CD14-positive monocyte (primary cell): ENCODE data around the gene VTN. TPM values are rescaled to one million over a fixed set of nuclear protein-coding genes. Genes with fewer than 3 reads are reported as not detected.
A peak's percentile ranks its signal among the peaks of the same experiment; 100 is the strongest.

ENCODE experiments used
- DNase-seq, 3 donors: peaks; one replicate each; pipeline ENCODE4 v3.0.0-alpha.2; 2011 to 2022
- H2AFZ ChIP-seq: 2 replicates; pipeline ENCODE4 v1.6.0; 2012; ENCODE audit warnings: mild to moderate bottlenecking, low read depth, low read length, inconsistent platforms; ENCODE audit not compliant: insufficient read depth, poor library complexity, severe bottlenecking
- H3K27ac ChIP-seq, 2 donors: 1 replicate in 1 of 2; 2 replicates in 1 of 2; pipeline ENCODE4 v1.5.1; 2012 to 2013; ENCODE audit warnings: low read length in 2 of 2, control low read depth in 1 of 2, inconsistent platforms in 1 of 2, low read depth in 1 of 2, mild to moderate bottlenecking in 1 of 2
- H3K27me3 ChIP-seq, 2 donors: one replicate each; pipeline versions ENCODE4 v1.6.0 to v1.6.1; 2011 to 2013; ENCODE audit warnings: low read length in 2 of 2; ENCODE audit not compliant: control insufficient read depth in 2 of 2, insufficient read depth in 2 of 2
- H3K36me3 ChIP-seq, 2 donors: replicated peaks in 1 of 2; 1 replicate in 1 of 2; 2 replicates in 1 of 2; pipeline versions ENCODE4 v1.5.1 to v1.6.1; 2012 to 2013; ENCODE audit warnings: low read length in 2 of 2, control low read depth in 1 of 2, inconsistent platforms in 1 of 2, mild to moderate bottlenecking in 1 of 2; ENCODE audit not compliant: insufficient read depth in 2 of 2, control insufficient read depth in 1 of 2
- H3K4me1 ChIP-seq, 2 donors: 1 replicate in 1 of 2; 2 replicates in 1 of 2; pipeline versions ENCODE4 v1.5.1 to v1.6.1; 2012 to 2013; ENCODE audit warnings: low read length in 2 of 2, control low read depth in 1 of 2, inconsistent platforms in 1 of 2, mild to moderate bottlenecking in 1 of 2, moderate library complexity in 1 of 2; ENCODE audit not compliant: insufficient read depth in 2 of 2, control insufficient read depth in 1 of 2
- H3K4me2 ChIP-seq: replicated peaks from 2 replicates; pipeline ENCODE3; 2012; ENCODE audit warnings: low read length, moderate library complexity, mild to moderate bottlenecking; ENCODE audit not compliant: poor library complexity, severe bottlenecking; ENCODE audit errors: extremely low read depth
- H3K4me3 ChIP-seq, 3 experiments: fragments of 200-600 bp in 1 of 3; sonication (generic) in 1 of 3; replicated peaks in 1 of 3; 1 replicate in 2 of 3; 2 replicates in 1 of 3; pipeline ENCODE4 v1.5.1; 2011 to 2013; ENCODE audit warnings: low read length in 3 of 3, mild to moderate bottlenecking in 3 of 3, control low read depth in 2 of 3, low read depth in 2 of 3, inconsistent platforms in 1 of 3, moderate library complexity in 1 of 3
- H3K79me2 ChIP-seq: 2 replicates; pipeline ENCODE4 v1.6.0; 2012; ENCODE audit warnings: mild to moderate bottlenecking, control low read depth, inconsistent platforms, low read length, moderate library complexity; ENCODE audit not compliant: insufficient read depth
- H3K9ac ChIP-seq: 2 replicates; pipeline ENCODE4 v1.6.0; 2017; ENCODE audit warnings: low read length, mild to moderate bottlenecking; ENCODE audit not compliant: insufficient read depth, poor library complexity, severe bottlenecking
- H3K9me3 ChIP-seq, 2 donors: replicated peaks in 1 of 2; 1 replicate in 1 of 2; 2 replicates in 1 of 2; pipeline versions ENCODE4 v1.5.1 to v1.6.1; 2012 to 2013; ENCODE audit warnings: low read length in 2 of 2, control low read depth in 1 of 2; ENCODE audit not compliant: control insufficient read depth in 1 of 2, insufficient read depth in 1 of 2
- H4K20me1 ChIP-seq: 2 replicates; pipeline ENCODE4 v1.6.0; 2012; ENCODE audit warnings: mild to moderate bottlenecking, low read length, control low read depth, moderate library complexity; ENCODE audit not compliant: insufficient read depth
- H3K27ac Mint-ChIP-seq, 7 donors: one replicate each; pipeline ENCODE4 v1.8.0; 2020; ENCODE audit warnings: mild to moderate bottlenecking in 7 of 7, mixed read lengths in 7 of 7, moderate library complexity in 6 of 7, inconsistent platforms in 2 of 7
- H3K27me3 Mint-ChIP-seq, 3 donors: one replicate each; pipeline ENCODE4 v1.8.0; 2021 to 2022; ENCODE audit warnings: low read depth in 3 of 3, mild to moderate bottlenecking in 3 of 3, mixed read lengths in 3 of 3, moderate library complexity in 3 of 3, inconsistent platforms in 1 of 3
- H3K36me3 Mint-ChIP-seq, 2 donors: one replicate each; pipeline ENCODE4 v1.8.0; 2020; ENCODE audit warnings: mixed read lengths in 2 of 2, inconsistent platforms in 1 of 2, mild to moderate bottlenecking in 1 of 2
- H3K4me1 Mint-ChIP-seq: one replicate; pipeline ENCODE4 v1.8.0; 2020; ENCODE audit warnings: mild to moderate bottlenecking, mixed read lengths
- H3K4me3 Mint-ChIP-seq, 2 donors: one replicate each; pipeline ENCODE4 v1.8.0; 2020; ENCODE audit warnings: mild to moderate bottlenecking in 2 of 2, mixed read lengths in 2 of 2, moderate library complexity in 1 of 2
- H3K9me3 Mint-ChIP-seq, 7 donors: one replicate each; pipeline ENCODE4 v1.8.0; 2020 to 2022; ENCODE audit warnings: mixed read lengths in 7 of 7, mild to moderate bottlenecking in 6 of 7, moderate library complexity in 6 of 7, inconsistent platforms in 2 of 7
- WGBS: methylation state at CpG from one replicate; pipeline ENCODE4 v1.1.5; 2013; ENCODE audit warnings: missing lambda C conversion rate; ENCODE audit not compliant: insufficient coverage; 5-methylcytosine and 5-hydroxymethylcytosine counted together
- intact Hi-C, 2 donors: fragments of 100-400 bp; cut with micrococcal nuclease; formaldehyde crosslinking; loops; one replicate each; pipeline versions ENCODE4 v1.15.0 to v1.15.1; 2023
- polyA plus RNA-seq, 3 donors: library from polyadenylated mRNA; depleted of rRNA in 1 of 3; unstranded in 2 of 3; stranded (reverse) in 1 of 3; fragments of 300-500 nt in 2 of 3; fragments of >200 nt in 1 of 3; fragmentation: Illumina TruSeq in 2 of 3; gene quantifications; 1 replicate in 2 of 3; 2 replicates in 1 of 3; pipeline ENCODE4 v1.2.3, GENCODE V29; 2012 to 2021
- TF ChIP-seq, protein P1 (sequence below): fragments of 200-600 bp; IDR thresholded peaks from one replicate; pipeline ENCODE4 v1.8.0; 2022; ENCODE audit warnings: antibody characterized with exemption, mild to moderate bottlenecking

VTN gene
- polyA plus RNA-seq, 3 donors = not detected

DNA sequence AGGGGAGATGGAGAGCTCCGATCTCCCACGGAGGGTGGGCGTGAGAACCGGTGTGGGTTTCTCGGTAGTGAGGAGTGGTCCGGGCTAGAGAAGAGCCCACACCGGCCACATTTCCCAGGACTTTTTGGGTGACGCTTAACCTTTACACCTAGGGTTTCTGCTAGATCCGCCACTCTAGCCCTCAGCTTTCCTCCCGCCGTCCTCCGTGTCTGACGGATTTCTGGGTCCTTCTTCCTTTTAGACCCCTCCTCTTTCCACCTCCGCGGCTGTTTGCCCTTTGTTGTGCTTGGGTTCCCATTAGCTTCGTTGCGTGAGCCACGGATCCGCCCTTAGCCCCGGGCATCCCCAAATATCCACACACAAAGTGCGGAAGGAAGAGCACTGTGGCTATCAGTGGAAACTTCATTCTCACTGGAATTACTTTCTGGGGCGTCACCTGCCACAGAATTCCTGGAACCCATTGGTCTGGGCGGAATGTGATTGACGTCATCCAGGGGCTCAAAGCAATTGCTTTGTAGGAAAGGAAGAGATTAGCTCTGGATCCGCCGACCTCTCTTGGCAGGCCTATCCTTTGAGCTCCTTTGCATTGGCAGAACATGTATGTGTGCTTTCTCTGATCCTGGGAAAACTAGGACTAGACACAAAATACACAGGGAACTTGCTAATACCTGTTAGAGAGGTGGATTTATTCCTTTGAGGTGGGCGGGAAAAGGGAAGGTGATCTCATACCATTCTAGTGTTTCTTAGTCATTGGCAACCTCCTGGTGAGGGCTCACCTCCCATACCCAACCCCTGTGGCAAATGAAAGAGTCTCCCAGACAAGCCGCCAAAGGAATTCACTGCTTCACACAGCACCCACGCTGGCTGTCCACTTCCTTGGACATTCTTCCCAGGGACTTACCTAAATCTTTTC lies 33.9 kb downstream of the VTN start:
- H3K27me3 ChIP-seq = no peaks in the 10 kb centered on the region
- Mint-ChIP-seq H3K4me3 (peak overlapping the region; percentile 93 to 96), H3K36me3 (peaks cover 34 to 35% of the 10 kb centered on the region in 2 donors), H3K4me1 (peaks cover 40% of the 10 kb centered on the region), H3K27me3 (peaks cover 0 to 2% (median 1%) of the 10 kb centered on the region in 3 donors), H3K9me3 (no peaks in the 10 kb centered on the region), H3K27ac (peak overlapping the region; percentile 82 to 98 (median 94))
- TF ChIP-seq, protein P1, sequence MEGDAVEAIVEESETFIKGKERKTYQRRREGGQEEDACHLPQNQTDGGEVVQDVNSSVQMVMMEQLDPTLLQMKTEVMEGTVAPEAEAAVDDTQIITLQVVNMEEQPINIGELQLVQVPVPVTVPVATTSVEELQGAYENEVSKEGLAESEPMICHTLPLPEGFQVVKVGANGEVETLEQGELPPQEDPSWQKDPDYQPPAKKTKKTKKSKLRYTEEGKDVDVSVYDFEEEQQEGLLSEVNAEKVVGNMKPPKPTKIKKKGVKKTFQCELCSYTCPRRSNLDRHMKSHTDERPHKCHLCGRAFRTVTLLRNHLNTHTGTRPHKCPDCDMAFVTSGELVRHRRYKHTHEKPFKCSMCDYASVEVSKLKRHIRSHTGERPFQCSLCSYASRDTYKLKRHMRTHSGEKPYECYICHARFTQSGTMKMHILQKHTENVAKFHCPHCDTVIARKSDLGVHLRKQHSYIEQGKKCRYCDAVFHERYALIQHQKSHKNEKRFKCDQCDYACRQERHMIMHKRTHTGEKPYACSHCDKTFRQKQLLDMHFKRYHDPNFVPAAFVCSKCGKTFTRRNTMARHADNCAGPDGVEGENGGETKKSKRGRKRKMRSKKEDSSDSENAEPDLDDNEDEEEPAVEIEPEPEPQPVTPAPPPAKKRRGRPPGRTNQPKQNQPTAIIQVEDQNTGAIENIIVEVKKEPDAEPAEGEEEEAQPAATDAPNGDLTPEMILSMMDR = no peak
- H3K36me3 ChIP-seq = peaks cover 20 to 31% of the 10 kb centered on the region in 2 donors
- H3K9ac ChIP-seq = peak overlapping the region; percentile 83
- peaks cover 67% of the 10 kb centered on the region for H3K79me2 ChIP-seq
- intact Hi-C loops = loop anchor here (1.0 to 10.0 kb wide), 5 partner anchors 15 to 616 kb away; partner anchors contain the start of genes POLDIP2 (in 2 of the 2), ALDOC (in 1 of the 2), NLK (in 1 of the 2) and PHF12 (in 1 of the 2)
- H3K27ac ChIP-seq = peak overlapping the region; percentile 46 to 96
- peaks cover 13% of the 10 kb centered on the region for H4K20me1 ChIP-seq
- H3K9me3 ChIP-seq = no peaks in the 10 kb centered on the region
- DNase-seq = peak in 1 of 3 donors; percentile 68
- peak overlapping the region; percentile 62 to 93 (median 76) for H3K4me3 ChIP-seq
- peak overlapping the region; percentile 94 for H2AFZ ChIP-seq
- WGBS = 8% methylated on average over 21 of the region's 29 CpGs
- peaks cover 31 to 36% of the 10 kb centered on the region in 2 donors for H3K4me1 ChIP-seq
- peak overlapping the region; percentile 96 for H3K4me2 ChIP-seq

DNA sequence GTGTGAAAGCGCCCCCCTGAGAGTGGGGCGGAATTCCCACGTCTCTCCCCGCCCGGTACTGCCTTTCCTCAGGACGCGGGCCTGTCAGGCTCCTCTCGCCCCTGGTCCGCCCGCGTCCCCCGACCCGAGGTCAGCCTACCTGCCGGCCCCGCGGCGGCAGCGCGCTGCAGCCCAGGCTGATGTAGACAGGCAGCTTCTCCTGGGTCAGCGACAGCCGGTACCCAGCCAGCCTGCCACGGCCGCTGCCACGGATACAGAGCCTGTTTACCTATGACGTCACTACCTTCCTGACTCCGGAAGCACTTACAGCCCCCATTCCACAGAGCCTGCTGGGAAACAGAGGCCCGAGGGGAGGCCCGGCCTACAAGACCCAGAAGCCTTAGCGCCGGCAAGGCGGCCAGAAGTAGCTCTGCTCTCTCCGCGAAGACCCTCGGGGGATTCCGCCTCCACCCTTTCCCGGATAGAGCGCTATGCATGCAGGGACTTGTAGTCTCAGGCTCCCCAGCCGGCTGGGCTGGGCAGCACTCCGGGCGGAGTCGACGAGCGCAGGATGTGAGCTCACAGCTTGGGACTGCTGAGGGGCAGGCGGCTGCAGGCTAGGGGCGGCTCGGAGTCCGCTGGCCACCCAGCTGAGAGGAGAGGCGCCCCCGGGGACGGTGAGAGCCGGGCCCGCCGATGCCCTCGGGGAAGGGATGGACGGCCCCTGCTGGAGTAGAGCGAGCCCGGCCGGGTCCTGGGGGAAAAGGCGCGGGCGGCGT lies 34.7 kb downstream of the VTN start, which contains the start of the genes IFT20 and TNFAIP1:
Gene IFT20 (minus strand): TSS at position 272 of the 758 bp plus-strand sequence. CDS start 3,487 bp downstream, outside the sequence.
Gene TNFAIP1 (plus strand): TSS at position 561 of the 758 bp plus-strand sequence. CDS start 3,761 bp downstream, outside the sequence.
- Histone ChIP-seq H3K27ac (peak within 1 kb of the TSS; percentile 57 to 96), H3K4me1 (peaks cover 31 to 36% of the 10 kb centered on the region in 2 donors), H3K9me3 (no peaks in the 10 kb centered on the region), H3K9ac (peak within 1 kb of the TSS; percentile 83), H3K36me3 (peaks cover 20 to 31% of the 10 kb centered on the region in 2 donors), H3K4me2 (peak within 1 kb of the TSS; percentile 96), H2AFZ (peak within 1 kb of the TSS; percentile 94), H3K4me3 (peak within 1 kb of the TSS; percentile 62 to 93 (median 76)), H4K20me1 (peaks cover 13% of the 10 kb centered on the region), H3K79me2 (peaks cover 71% of the 10 kb centered on the region), H3K27me3 (no peaks in the 10 kb centered on the region)
- Mint-ChIP-seq H3K9me3 (no peaks in the 10 kb centered on the region), H3K27ac (peak within 1 kb of the TSS; percentile 92 to 98 (median 96)), H3K4me1 (peaks cover 40% of the 10 kb centered on the region), H3K36me3 (peaks cover 34 to 35% of the 10 kb centered on the region in 2 donors), H3K27me3 (peaks cover 0 to 1% (median 0%) of the 10 kb centered on the region in 3 donors), H3K4me3 (peak within 1 kb of the TSS; percentile 93 to 96)
- under 1% methylated on average over 62 of the region's 62 CpGs for WGBS
- TF ChIP-seq, protein P1 = no peak
- peak; percentile 99 to 100 (median 99) for DNase-seq
- intact Hi-C loops = loop anchor here (1.0 to 10.0 kb wide), 5 partner anchors 15 to 617 kb away; partner anchors contain the start of genes POLDIP2 (in 2 of the 2), ALDOC (in 1 of the 2), NLK (in 1 of the 2) and PHF12 (in 1 of the 2)
